GM13976 (cell line): ENCODE results near the gene NR1D2.
"Not testable (repeated sequence)": the region's sequence is repeated elsewhere in the genome, so short reads cannot be mapped to it uniquely, and the experiment has no call there.

Experiments used
- DNase-seq: peaks from one replicate; pipeline ENCODE4 v3.0.0; 2012; ENCODE audit warnings: low spot score
- in situ Hi-C: fragments of 300-500 bp; cut with MboI; formaldehyde crosslinking; loops from one replicate; pipeline ENCODE4 v1.12.0; 2022; ENCODE audit warnings: low sequenced_read_pairs, mixed read lengths, inconsistent platforms; ENCODE audit not compliant: unreplicated experiment
- TF ChIP-seq, protein P1 (sequence below): IDR thresholded peaks from 2 replicates; pipeline ENCODE4 v1.5.1; 2012; ENCODE audit warnings: borderline replicate concordance, mild to moderate bottlenecking; ENCODE audit not compliant: insufficient read depth; ENCODE audit errors: extremely low read depth, missing control alignments, control extremely low read depth

NR1D2 gene

DNA sequence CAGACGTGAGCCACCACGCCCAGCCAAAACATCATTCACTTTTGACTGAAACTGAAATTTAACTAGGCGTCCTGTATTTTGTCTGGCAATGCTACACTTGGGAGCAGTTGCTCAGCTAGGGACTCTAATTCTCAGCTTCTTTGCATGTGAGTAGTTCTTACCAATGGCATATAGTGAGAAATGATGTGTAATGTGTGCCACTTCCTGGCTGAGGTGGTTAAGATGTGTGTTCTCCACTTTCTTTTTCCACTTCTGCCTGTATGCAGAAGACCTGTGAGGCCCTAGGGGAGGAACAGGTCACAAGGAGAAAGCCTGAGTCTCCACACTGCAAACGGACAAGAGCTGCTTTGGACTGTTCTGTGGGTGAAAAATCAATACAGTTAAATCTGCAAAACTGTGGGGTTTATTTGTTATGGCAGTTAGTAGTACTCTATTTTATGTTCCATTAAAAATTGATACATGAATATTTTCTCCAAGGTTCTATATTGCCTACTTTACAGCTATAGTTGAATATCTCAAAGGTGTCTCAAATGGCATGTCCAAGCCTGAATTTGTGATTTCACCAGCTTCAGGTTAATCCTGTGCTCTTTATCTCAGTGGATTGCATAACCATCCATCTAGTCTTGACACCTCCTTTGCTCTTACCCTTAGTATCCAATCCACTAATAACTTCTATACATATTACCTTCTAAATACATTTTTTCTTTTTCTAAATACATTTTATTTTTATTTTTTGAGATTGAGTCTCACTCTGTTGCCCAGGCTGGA lies 59.3 kb downstream of the NR1D2 start:
- in situ Hi-C loops = no loop called here
- TF ChIP-seq, protein P1, sequence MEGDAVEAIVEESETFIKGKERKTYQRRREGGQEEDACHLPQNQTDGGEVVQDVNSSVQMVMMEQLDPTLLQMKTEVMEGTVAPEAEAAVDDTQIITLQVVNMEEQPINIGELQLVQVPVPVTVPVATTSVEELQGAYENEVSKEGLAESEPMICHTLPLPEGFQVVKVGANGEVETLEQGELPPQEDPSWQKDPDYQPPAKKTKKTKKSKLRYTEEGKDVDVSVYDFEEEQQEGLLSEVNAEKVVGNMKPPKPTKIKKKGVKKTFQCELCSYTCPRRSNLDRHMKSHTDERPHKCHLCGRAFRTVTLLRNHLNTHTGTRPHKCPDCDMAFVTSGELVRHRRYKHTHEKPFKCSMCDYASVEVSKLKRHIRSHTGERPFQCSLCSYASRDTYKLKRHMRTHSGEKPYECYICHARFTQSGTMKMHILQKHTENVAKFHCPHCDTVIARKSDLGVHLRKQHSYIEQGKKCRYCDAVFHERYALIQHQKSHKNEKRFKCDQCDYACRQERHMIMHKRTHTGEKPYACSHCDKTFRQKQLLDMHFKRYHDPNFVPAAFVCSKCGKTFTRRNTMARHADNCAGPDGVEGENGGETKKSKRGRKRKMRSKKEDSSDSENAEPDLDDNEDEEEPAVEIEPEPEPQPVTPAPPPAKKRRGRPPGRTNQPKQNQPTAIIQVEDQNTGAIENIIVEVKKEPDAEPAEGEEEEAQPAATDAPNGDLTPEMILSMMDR = no peak
- DNase-seq = no peak

DNA sequence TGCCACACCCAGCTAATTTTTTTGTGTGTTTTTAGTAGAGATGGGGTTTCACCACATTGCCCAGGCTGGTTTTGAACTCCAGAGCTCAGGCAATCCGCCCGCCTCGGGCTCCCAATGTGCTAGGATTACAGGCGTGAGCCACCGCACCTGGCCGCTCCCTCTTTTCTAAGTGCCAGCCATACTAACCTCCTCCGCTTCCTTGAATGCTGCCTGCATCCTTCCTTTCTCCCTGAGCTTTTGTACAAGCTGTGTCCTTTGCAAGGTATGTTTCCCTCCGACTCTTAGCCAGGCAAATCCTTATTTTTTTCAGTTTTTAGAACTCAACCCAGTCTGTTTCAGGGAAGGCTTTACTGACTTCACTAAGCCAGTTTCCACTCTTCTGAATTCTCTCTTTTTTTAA lies 60.6 kb downstream of the NR1D2 start:
- no peak for DNase-seq
- TF ChIP-seq, protein P1 = no peak
- in situ Hi-C loops = no loop called here

DNA sequence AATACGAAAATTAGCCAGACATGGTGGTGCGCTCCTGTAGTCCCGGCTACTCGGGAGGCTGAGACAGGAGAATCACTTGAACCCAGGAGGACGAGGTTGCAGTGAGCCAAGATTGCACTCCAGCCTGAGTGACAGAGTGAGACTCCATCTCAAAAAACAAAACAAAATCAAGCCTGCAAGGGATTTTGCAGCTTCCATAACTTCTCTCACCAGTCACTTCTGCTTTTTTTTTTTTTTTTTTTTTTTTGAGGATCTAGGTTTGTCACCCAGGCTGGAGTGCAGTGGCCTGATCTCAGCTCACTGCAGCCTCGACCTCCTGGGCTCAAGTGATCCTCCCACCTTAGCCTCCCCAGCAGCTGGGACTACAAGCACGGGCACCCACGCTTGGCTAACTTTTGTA lies 65.7 kb downstream of the NR1D2 start:
- in situ Hi-C loops, DNase-seq: not testable (repeated sequence)

DNA sequence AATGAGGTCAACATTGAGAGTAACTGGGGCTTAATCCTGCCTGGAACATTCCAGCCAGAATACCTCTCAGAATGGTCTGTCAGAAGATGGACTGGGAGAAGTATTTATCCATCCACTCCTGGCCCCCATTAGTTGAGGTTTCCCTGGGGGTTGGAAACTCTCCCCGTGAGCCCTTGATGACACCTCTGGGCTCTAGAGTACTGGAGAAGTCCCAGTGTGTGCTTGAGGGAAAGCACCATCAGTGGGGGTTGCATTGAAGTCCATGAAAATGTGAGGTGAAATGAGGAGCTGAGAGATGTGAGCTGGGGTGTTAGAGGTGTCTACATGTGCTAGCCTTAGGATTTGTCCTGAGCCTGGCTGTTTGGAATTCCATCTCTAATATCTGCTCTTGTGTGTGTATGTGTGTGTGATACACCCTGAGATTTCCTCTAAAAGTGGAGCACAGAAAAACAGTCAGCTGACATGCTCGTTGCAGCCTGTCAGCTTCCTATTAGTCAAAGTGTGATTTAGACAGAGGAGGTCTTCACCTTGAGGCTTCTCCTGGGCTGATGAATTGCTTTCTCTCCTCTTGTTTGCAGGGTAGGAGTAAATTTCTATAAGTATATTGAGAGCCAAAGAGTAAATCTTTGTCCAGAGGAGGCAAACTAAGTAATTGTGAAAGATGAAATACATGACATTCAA lies 67.6 kb downstream of the NR1D2 start:
- in situ Hi-C loops = no loop called here
- no peak for DNase-seq
- TF ChIP-seq, protein P1 = no peak

DNA sequence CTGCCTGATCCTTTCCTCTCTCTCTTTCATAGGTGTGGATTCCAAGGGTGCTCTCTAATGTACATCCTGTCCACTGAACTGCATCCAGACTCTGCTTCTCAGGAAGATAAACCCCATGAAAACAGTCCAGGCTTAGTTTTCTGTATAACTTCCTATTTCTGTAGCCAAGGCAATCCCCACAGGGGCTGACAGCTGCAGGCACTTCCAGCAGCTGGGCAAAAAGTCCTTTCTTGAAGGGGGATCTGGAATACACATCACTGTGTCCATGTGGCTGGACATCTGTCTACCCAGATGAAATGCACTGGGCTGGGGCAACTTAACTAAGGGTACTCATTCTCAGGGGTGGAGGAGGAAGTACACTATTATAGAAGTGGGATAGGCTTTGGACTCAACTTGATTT lies 72.2 kb downstream of the NR1D2 start:
- in situ Hi-C loops = no loop called here

DNA sequence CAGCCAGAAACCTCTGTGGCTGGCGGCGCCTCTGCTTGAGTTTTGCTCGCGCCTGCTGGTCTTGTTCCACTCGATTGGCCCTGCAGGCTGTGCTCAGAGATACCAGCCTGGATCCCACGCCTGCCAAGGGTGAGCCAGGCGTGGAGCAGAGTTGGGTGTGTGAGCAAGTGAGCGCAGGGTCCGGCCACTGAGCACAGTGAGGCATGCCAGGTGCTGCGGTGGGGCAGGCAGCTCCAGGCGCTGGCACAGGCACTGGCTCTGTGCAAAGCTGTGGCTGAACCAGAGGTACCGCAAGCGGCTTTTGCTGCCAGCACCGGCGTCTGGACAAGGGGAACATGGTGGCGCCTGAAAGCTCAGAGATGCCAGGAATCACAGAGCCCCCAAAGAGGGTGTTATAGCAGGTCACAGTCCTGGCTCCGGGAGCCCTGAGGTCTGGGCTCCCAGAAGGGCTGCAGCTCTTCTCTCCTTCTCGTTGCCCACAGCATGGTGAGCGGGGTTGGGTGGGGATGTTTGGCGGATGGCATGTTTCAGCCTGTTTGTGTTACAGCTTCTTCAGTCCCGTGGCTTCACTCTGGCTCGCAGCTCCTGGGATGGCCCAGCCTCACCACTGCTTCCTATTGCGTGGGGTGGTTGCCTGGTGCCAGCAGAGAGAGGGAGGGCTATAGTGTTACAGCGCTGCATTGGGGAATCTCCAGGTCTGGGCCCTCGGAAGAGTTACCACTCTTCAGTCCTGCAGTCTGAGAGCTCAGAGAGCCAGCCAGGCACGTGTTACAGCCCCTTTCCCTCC lies 73.9 kb downstream of the NR1D2 start:
- no peak for DNase-seq
- TF ChIP-seq, protein P1 = no peak
- in situ Hi-C loops = no loop called here

More for the DNA sequence above, 72.2 kb downstream of the NR1D2 start:
- TF ChIP-seq, protein P1 = no peak
- DNase-seq = no peak
